ENCODE data around the gene CARS2.
"Not testable (repeated sequence)": the region's sequence is repeated elsewhere in the genome, so short reads cannot be mapped to it uniquely, and the experiment has no call there.

CARS2 gene

GRCh38 chr13:110676595-110677587 is 29.0 kb downstream of the CARS2 start:
- no peak for DNase-seq (ENCODE audit: low read depth, low spot score)
- no peak overlapping the region for H3K4me3 ChIP-seq (ENCODE audit: low read depth, low read length)
- no peak for TF ChIP-seq CTCF (IDR thresholded peaks at IDR 0.05; ENCODE audit: low read depth, low read length)
- in situ Hi-C loops (cut with HindIII; ENCODE audit: low sequenced_read_pairs) = no loop called here

DNA sequence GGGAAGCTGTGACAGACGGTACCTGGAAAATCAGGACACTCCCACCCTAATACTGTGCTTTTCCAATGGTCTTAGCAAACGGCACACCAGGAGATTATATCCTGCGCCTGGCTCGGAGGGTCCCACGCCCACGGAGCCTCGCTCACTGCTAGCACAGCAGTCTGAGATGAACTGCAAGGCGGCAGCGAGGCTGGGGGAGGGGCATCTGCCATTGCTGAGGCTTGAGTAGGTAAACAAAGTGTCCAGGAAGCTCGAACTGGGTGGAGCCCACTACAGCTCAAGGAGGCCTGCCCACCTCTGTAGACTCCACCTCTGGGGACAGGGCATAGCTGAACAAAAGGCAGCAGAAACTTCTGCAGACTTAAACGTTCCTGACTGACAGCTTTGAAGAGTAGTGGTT is 36.1 kb downstream of the CARS2 start:
- DNase-seq (ENCODE audit: low read depth, low spot score); in situ Hi-C loops (cut with HindIII; ENCODE audit: low sequenced_read_pairs); H3K4me3 ChIP-seq (ENCODE audit: low read depth, low read length): not testable (repeated sequence)

GRCh38 chr13:110669036-110669435 is 36.9 kb downstream of the CARS2 start:
- in situ Hi-C loops (cut with HindIII; ENCODE audit: low sequenced_read_pairs) = no loop called here
- no peak for DNase-seq (ENCODE audit: low read depth, low spot score)
- H3K4me3 ChIP-seq (ENCODE audit: low read depth, low read length) = no peak overlapping the region
- no peak for TF ChIP-seq CTCF (IDR thresholded peaks at IDR 0.05; ENCODE audit: low read depth, low read length)

GRCh38 chr13:110666255-110666533 is 39.7 kb downstream of the CARS2 start:
- no peak for DNase-seq (ENCODE audit: low read depth, low spot score)
- H3K4me3 ChIP-seq (ENCODE audit: low read depth, low read length) = no peak overlapping the region
- TF ChIP-seq CTCF (IDR thresholded peaks at IDR 0.05; ENCODE audit: low read depth, low read length) = no peak
- in situ Hi-C loops (cut with HindIII; ENCODE audit: low sequenced_read_pairs) = no loop called here

DNA sequence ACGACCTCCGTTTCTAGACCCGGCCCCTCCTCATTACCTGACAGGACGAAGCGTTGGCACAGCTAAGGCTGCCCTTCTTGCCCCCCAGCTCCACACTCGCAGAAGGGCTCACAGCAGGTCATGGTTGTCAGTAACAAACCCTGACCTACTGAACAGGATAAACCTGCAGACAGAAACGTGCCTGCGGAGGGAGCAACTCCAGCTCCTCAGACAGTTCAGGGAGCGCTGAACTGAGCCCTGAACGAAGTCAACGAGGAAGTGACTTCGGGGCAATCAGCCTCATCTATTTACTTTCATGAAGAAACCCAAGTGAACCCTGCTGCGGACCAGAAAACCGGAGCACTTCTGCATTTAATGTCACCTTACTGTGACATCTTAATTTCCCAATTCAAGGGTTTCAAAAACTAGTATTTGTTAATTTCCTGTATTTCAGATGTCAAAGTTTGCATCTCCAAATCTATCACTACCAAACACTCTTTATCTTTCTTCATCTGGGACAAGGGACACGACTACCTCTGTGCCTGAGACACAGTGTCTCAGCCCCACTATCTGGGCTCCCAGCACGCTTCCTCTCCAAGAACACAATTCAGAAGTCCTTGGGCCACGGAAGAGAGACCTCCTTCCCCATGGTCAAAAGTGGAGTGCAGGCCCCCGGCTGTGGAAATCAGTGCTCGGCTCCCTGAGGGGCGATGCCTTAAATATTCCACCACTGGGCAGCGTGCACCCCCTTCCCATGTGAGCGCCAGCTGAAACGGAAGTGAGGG is 40.2 kb downstream of the CARS2 start:
- in situ Hi-C loops (cut with HindIII; ENCODE audit: low sequenced_read_pairs) = no loop called here
- no peak for DNase-seq (ENCODE audit: low read depth, low spot score)
- no peak for TF ChIP-seq CTCF (IDR thresholded peaks at IDR 0.05; ENCODE audit: low read depth, low read length)
- no peak overlapping the region for H3K4me3 ChIP-seq (ENCODE audit: low read depth, low read length)

- in situ Hi-C loops (cut with HindIII; ENCODE audit: low sequenced_read_pairs) = no loop called here
- no peak for DNase-seq (ENCODE audit: low read depth, low spot score)
- no peak for TF ChIP-seq CTCF (IDR thresholded peaks at IDR 0.05; ENCODE audit: low read depth, low read length)
- no peak overlapping the region for H3K4me3 ChIP-seq (ENCODE audit: low read depth, low read length)
These were observed 41.2 kb downstream of the CARS2 start for GRCh38 chr13:110664673-110665072.

DNA sequence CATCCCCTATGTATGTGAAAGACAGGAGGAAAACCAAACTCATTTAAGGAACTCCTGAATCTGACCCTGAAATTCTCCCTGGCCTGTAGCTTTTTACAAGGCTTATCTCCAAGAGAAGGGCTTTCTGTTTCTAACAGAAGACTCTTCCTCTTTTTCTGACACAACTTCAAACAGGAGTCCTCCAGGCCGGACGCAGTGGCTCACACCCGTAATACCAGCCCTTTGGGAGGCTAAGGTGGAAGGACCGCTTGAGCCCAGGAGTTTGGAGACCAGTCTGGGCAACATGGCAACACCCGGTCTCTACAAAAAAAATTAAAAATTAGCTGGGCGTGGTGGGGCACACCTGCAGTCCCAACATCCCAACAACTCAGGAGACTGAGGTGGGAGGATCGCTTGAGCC is 41.9 kb downstream of the CARS2 start:
- no peak overlapping the region for H3K4me3 ChIP-seq (ENCODE audit: low read depth, low read length)
- no peak for TF ChIP-seq CTCF (IDR thresholded peaks at IDR 0.05; ENCODE audit: low read depth, low read length)
- DNase-seq (ENCODE audit: low read depth, low spot score) = no peak
- in situ Hi-C loops (cut with HindIII; ENCODE audit: low sequenced_read_pairs) = no loop called here

Data from astrocyte of the spinal cord (primary cell).